GM12891 (cell line): Measurements from ENCODE around the gene TMSB10.
"Not testable (repeated sequence)": the region's sequence is repeated elsewhere in the genome, so short reads cannot be mapped to it uniquely, and the experiment has no call there.

Source experiments
- DNase-seq: peaks from one replicate; pipeline ENCODE4 v3.0.0; 2011; ENCODE audit warnings: low spot score; ENCODE audit not compliant: insufficient read length
- FAIRE-seq: peaks from 2 replicates; lab custom pipeline; 2011; peaks lifted over from hg19 to GRCh38; lab: Jason Lieb, UNC
- PAX5 ChIP-seq: IDR thresholded peaks from 2 replicates; pipeline ENCODE4 v1.6.1; 2011; ENCODE audit warnings: low read length, moderate library complexity, mild to moderate bottlenecking; ENCODE audit not compliant: insufficient read depth, severe bottlenecking
- POLR2A ChIP-seq: IDR thresholded peaks from 2 replicates; pipeline ENCODE4 v1.6.1; 2011; ENCODE audit warnings: low read depth, low read length, control low read depth
- POLR2AphosphoS5 ChIP-seq: IDR thresholded peaks from 2 replicates; pipeline ENCODE4 v1.6.1; 2011; ENCODE audit warnings: low read depth, low read length, control low read depth
- POU2F2 ChIP-seq: IDR thresholded peaks from 2 replicates; pipeline ENCODE4 v1.6.1; 2011; ENCODE audit warnings: low read depth, mild to moderate bottlenecking, control low read depth, low read length, moderate library complexity
- SPI1 ChIP-seq: IDR thresholded peaks from 2 replicates; pipeline ENCODE4 v1.6.1; 2011; ENCODE audit warnings: low read depth, low read length, control low read depth
- TAF1 ChIP-seq: IDR thresholded peaks from 2 replicates; pipeline ENCODE4 v1.6.1; 2011; ENCODE audit warnings: low read depth, low read length, control low read depth

TMSB10 gene

DNA sequence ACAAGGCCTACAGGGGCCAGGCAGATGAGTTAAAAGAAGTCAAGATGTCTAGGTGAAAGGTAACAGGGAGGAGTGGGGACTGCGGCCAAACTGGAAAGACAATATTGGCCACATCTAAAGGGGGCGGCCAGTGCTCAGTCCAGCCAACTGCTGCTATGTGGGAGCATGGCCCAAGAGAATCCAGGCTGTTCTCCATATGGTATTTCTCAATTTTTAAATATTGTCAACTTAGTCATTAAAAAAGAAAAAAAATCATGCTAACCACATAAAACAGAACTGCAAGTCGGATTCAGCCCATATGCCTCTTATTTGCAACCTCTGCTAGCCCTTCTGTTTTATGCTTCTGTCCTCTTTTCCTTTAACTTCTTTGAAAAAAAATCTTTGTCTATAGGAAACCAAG lies 39.3 kb upstream of the TMSB10 start:
- FAIRE-seq (no peak), DNase-seq (no peak)
- TF ChIP-seq POU2F2 = no peak
- no peak for TF ChIP-seq SPI1
- no peak for TF ChIP-seq POLR2A
- no peak for TF ChIP-seq TAF1
- no peak for TF ChIP-seq PAX5
- no peak for TF ChIP-seq POLR2AphosphoS5

DNA sequence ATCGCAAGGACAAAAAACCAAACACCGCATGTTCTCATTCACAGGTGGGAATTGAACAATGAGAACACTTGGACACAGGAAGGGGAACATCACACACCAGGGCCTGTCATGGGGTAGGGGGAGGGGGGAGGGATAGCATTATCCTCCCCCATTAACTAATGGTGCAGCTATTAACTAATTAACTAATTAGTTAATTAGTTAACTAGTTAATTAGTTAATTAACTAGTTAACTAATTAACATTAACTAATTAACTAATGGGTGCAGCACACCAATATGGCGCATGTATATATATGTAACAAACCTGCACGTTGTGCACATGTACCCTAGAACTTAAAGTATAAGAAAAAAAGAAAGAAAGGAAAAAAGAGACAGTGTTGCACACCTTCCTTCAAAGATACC lies 37.1 kb upstream of the TMSB10 start:
- DNase-seq, FAIRE-seq: not testable (repeated sequence)

DNA sequence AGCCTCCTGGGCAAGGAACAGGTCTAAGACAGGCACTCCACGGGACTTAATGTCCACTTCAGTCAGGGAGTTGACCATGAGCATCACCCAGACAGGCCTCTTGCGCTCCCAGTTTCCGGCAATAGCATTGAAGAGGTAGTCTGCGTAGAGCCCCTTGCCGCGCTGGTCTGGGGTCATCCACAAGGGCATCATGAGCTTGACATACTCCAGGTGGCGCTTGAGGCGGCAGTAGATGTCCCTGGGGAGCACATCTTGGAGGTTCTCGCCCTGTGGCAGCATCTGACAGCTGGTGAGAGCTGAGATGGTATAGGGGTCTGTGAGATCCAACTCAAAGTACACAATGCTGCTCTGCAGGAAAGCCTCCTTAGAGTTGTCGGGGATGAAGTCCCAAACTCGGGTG lies 35.1 kb upstream of the TMSB10 start:
- DNase-seq (no peak), FAIRE-seq (no peak)
- TF ChIP-seq SPI1 = no peak
- TF ChIP-seq POLR2A = no peak
- TF ChIP-seq TAF1 = no peak
- TF ChIP-seq POU2F2 = no peak
- no peak for TF ChIP-seq PAX5
- no peak for TF ChIP-seq POLR2AphosphoS5

DNA sequence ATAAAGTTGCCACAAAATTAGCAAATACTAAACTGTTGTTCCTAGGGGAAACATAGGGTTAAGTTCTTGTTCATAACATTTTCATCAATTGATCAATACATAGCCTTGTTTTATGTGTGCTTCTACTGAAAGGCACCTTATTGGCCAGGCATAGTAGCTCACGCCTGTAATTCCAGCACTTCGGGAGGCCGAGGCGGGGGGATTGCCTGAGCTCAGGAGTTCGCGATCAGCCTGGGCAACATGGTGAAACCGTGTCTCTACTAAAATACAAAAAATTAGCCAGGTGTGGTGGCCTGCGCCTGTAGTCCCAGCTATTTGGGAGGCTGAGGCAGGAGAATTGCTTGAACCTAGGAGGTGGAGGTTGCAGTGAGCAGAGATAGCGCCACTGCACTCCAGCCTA lies 32.8 kb upstream of the TMSB10 start:
- not testable (repeated sequence) for FAIRE-seq, DNase-seq

DNA sequence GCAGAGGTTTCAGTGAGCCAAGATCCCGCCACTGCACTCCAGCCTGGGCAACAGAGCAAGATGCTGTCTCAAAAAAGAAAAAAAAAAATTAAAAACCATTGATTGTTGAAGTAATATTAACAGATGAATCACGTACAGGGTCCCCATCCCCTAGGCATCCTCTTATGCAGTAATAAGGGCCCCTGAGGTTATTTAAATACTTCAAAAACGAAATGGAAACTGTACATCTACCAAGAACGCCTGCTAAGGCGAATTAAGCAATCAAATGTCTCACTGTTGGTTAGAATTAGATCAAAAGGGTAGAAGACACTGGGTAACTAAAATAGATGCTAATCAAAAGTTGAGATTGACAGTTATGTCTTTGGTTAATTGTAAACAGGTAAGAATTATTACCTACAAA lies 32.1 kb upstream of the TMSB10 start:
- FAIRE-seq (no peak), DNase-seq (no peak)
- TF ChIP-seq POLR2A (no peak), TAF1 (no peak), POU2F2 (no peak), POLR2AphosphoS5 (no peak), SPI1 (no peak)

DNA sequence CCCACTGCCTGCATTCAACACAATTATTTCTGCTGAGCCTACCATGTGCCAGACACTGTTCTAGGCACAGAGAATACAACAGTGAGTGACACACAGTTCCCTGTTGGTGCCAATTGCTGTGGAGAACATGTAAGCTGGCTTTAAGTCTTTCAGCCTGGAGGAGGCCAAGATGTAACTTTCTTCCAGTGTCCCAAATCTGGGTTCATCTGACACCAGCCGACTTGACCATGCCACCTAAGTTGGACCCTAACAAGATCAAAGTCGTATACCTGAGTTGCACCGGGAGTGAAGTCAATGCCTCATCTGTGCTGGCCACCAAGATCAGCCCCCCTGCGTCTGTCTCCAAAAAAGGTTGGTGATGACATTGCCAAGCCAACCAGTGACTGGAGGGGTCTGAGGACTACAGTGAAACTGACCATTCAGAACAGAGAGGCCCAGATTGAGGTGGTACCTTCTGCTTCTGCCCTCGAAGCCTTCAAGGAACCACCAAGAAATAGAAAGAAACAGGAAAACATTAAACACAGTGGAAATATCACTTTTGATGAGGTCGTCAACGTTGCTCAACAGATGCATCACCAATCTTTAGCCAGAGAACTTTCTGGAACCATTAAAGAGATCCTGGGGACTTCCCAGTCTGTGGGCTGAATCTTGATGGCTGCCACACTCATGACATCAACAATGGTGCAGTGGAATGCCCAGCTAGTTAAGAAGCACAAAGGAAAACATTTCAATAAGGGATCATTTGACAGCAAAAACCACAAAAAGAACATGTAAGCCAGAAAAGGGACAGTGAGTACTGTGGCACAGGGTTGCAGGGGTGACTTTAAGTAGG lies 30.9 kb upstream of the TMSB10 start:
- DNase-seq (no peak), FAIRE-seq (no peak)
- TF ChIP-seq SPI1 (no peak), POLR2AphosphoS5 (no peak), POLR2A (no peak), PAX5 (no peak), TAF1 (no peak), POU2F2 (no peak)

DNA sequence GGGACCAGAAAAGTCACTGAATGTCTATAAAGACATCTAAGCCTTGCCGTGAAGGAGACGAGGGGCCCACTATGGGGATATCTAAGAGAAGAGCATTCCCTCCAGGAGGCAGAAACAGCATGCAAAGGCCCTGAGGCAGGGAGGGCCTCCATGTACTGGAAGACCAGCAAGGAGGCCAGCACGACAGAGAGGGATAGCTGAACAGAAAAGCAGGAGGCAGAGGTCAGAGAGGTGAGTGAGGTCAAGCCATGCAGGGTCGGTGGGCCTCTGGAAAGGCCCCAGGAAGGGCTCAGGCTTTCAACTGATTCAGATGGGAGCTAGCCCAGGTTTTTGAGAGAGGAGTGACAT lies 30.3 kb upstream of the TMSB10 start:
- DNase-seq (no peak), FAIRE-seq (no peak)
- TF ChIP-seq PAX5 = no peak
- TF ChIP-seq SPI1 = no peak
- TF ChIP-seq TAF1 = no peak
- TF ChIP-seq POU2F2 = no peak
- no peak for TF ChIP-seq POLR2AphosphoS5
- no peak for TF ChIP-seq POLR2A

DNA sequence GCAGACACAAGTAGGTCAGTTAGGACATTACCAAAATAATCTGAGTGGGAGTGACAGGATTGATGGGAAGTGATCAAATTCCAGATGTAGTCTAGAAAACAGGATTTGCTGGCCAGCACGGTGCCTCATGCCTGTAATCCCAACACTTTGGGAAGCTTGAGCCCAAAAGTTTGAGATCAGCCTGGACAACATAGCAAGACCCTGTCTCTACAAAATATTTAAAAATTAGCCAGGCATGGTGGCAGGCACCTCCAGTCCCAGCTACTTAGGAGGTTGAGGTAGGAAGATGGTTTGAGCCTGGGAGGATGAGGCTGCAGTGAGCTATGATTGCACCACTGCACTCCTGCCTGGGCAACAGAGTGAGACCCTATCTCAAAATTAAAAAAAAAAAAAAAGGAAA lies 29.8 kb upstream of the TMSB10 start:
- not testable (repeated sequence) for FAIRE-seq, DNase-seq

DNA sequence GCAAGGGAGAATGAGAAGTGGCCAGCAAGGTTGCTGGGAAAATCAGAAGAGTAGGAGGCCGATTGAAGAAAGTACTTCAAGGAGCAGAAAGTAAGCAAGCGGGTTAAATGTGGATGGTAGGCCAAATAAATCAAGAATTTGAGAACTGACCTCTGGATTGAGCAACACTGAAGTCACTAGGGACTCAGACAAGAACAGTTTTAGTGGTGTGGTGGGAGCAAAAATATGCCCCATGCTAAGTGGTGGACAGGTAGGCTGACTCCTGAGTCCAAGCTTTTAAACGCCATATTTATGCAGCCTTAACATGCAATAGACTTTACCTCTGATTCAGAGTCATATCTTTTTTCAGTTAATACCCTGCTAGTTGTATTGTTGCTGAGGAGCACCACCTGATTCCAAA lies 29.1 kb upstream of the TMSB10 start:
- FAIRE-seq = no peak
- TF ChIP-seq POLR2AphosphoS5 (no peak), POLR2A (no peak), SPI1 (no peak), TAF1 (no peak), PAX5 (no peak), POU2F2 (no peak)

DNA sequence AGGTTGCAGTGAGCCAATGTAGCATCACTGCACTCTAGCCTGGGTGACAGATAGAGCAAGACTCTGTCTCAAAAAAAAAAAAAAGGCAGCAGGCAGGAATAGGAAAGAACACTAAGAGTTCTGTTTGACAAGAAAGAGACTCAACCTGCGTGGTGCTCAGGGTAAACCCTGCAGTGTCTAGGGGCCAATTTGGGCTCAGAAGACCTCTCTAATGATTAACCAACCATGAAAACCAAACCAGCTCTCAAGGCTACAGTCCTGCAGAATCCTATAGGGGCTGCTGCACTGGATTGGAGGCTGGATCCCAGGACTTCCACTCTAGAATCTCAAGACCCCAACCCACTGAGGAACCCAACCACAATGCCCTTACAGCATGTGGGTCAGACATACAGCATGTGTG lies 27.0 kb upstream of the TMSB10 start:
- TF ChIP-seq POU2F2 = no peak
- no peak for TF ChIP-seq TAF1
- no peak for TF ChIP-seq POLR2AphosphoS5
- TF ChIP-seq SPI1 = no peak
- TF ChIP-seq POLR2A = no peak
- no peak for TF ChIP-seq PAX5
- no peak for FAIRE-seq
- no peak for DNase-seq

More for the DNA sequence above, 29.1 kb upstream of the TMSB10 start:
- DNase-seq = no peak
